Central memory CD8-positive, alpha-beta T cell (primary cell): ENCODE results near the gene ZNF775.

Source experiments
- ATAC-seq: fragments of 150-1000 bp; cut with Tn5 transposase; replicated peaks from 2 replicates; pipeline ENCODE4 v1.10.0; 2022; ENCODE audit warnings: mild to moderate bottlenecking, moderate FRiP score, moderate number of reproducible peaks; ENCODE audit not compliant: poor library complexity, severe bottlenecking; ENCODE audit errors: extremely low read depth
- DNase-seq, 2 donors: peaks; one replicate each; pipeline ENCODE4 v3.0.0; 2021; ENCODE audit warnings: low spot score in 2 of 2
- H3K27ac Mint-ChIP-seq: one replicate; pipeline ENCODE4 v1.8.0; 2022; ENCODE audit warnings: low read depth, mild to moderate bottlenecking, moderate library complexity, mixed read lengths
- H3K27me3 Mint-ChIP-seq: one replicate; pipeline ENCODE4 v1.8.0; 2022; ENCODE audit warnings: mixed read lengths
- H3K36me3 Mint-ChIP-seq: one replicate; pipeline ENCODE4 v1.8.0; 2022; ENCODE audit warnings: mild to moderate bottlenecking, moderate library complexity, mixed read lengths; ENCODE audit not compliant: insufficient read depth
- H3K4me1 Mint-ChIP-seq: one replicate; pipeline ENCODE4 v1.8.0; 2022; ENCODE audit warnings: mixed read lengths
- H3K4me3 Mint-ChIP-seq: one replicate; pipeline ENCODE4 v1.8.0; 2022; ENCODE audit warnings: mild to moderate bottlenecking, moderate library complexity, mixed read lengths
- H3K9me3 Mint-ChIP-seq: one replicate; pipeline ENCODE4 v1.8.0; 2022; ENCODE audit warnings: mixed read lengths

The ZNF775 gene

DNA sequence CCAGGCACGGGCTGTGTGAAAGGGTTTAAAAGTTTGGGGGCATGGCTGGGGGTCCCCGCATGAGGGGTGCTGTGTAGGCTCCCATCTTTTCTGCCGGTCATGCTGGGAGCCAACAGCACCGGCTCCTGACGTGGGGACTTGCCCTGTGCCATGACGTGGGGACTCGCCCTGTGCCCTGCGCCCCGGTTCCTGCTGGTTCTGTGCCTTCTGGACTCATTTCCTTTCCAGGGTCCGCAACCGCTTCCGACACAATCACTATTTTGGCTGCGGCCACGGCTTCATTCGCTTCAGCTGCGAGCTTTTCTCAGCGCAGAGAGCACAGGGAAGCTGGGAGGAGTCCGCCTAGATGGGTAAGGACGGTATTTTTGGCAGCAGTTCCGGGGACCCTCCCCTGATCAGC is 63.7 kb downstream of the ZNF775 start:
- Mint-ChIP-seq H3K27me3 (no peaks in the 10 kb centered on the region), H3K9me3 (peaks cover 8% of the 10 kb centered on the region), H3K4me3 (no peak overlapping the region), H3K4me1 (peaks cover 15% of the 10 kb centered on the region), H3K27ac (no peak overlapping the region), H3K36me3 (peaks cover 2% of the 10 kb centered on the region)
- ATAC-seq: no peak
- no peak for DNase-seq

DNA sequence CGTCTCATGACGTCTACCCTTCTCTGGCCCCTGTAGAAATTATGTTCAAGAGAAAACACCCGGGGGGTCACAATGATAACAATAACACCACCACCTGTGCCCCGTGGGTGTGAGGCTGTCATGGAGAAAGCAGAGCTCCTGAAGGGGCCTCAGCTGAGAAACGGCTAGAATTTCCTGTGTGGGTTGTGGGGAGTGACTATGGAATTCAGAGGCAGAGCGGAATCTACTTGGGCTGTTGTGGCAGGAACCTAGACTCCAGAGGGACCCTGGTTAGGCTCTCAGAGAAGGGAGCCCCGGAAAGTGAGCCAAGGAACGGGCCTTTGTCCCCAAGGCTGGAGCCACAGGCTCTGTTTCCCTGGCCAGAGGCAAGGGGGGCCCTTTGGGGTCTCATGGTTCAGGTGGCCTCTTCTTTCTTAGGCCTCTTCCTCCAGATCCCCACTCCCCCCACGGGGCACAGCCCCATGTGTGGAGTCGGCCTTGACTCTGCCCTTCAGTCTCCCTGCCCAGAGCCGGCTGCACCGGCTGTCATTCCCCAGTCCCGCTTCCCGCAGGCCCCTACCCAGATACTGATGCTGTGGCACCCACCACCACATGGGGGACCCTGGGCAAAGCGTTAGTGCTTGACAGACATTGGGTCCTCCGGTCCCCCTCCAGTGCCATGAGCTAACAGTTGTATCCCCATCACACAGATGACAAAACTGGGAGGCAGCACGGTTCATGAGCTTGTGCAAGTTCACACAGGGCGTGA is 64.8 kb downstream of the ZNF775 start:
- Mint-ChIP-seq H3K9me3 (peaks cover 8% of the 10 kb centered on the region), H3K27me3 (no peaks in the 10 kb centered on the region), H3K4me1 (peaks cover 26% of the 10 kb centered on the region), H3K27ac (no peak overlapping the region), H3K36me3 (peaks cover 2% of the 10 kb centered on the region), H3K4me3 (no peak overlapping the region)
- DNase-seq (no peak), ATAC-seq (no peak)

DNA sequence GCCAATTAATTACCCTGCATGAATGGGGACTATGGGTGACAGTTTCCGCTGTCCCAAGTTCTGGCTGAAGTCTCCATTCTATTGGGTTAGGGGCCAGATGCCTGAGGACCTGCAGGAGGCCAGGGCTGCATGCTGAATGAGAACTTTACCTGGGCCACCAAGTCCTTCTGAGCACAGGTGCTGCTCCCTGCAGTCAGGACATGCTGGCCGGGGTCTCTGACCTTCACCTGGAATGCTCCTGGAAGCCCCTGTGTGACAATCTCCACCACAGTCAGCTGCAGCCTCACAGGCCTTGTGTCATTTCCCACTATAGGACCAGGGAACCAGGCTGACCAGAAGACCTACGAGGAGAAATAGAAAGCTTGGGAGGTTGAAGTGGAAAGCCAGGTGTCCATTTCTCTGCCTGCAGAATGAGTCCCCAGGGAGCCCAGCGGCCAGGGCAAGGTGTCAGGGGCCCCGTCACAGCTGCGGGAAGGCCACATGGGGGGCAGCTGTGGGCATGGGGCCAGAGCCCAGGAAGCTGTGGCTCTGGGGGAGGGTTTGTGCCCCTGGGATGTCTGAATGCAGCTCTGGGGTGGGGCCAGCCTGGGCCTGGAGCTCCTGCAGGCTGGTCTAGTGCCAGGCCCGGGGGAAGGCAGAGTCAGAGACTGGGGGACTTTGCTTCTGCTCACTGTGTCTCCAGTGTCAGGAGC is 65.7 kb downstream of the ZNF775 start:
- DNase-seq: no peak
- H3K27me3 Mint-ChIP-seq: no peaks in the 10 kb centered on the region
- peaks cover 33% of the 10 kb centered on the region for H3K4me1 Mint-ChIP-seq
- no peak for ATAC-seq
- peaks cover 4% of the 10 kb centered on the region for H3K36me3 Mint-ChIP-seq
- H3K27ac Mint-ChIP-seq: no peak overlapping the region
- H3K9me3 Mint-ChIP-seq: peaks cover 8% of the 10 kb centered on the region
- H3K4me3 Mint-ChIP-seq: no peak overlapping the region

DNA sequence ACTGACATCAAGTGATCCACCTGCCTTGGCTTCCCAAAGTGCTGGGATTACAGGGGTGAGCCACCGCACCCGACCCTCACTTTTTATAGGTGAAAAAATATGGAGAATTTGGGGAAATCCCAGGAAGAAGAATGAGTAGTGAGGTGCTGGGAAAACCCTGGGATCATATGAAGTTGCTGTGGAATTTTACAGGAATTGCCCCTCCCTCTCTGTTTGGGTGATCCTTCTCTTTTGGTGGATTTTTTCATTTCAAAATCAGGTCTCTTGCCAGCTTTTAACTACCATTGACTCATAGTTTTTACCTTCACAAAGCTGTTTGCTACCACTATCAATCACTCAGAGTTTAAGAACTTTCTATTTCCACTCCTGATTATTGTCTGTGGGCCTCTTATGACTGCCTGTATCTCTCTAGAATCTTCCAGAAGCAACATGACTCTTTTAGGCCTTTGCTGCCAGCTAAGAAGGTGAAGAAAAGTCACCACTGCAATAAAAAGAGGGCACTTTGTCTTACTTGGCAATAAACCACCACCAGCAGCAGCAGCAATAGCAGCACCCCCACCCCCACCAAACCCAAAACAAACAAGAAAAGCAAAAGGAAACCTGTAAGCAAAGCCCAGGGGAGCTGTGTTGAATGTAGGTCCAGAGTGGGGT is 67.3 kb downstream of the ZNF775 start:
- Mint-ChIP-seq H3K36me3 (peaks cover 12% of the 10 kb centered on the region), H3K27me3 (no peaks in the 10 kb centered on the region), H3K9me3 (peaks cover 6% of the 10 kb centered on the region), H3K4me3 (no peak overlapping the region), H3K27ac (no peak overlapping the region), H3K4me1 (peaks cover 45% of the 10 kb centered on the region)
- ATAC-seq: no peak
- DNase-seq: no peak
